Suppressor macrophage treated with lipopolysaccharide for 1 hour (primary cell): ENCODE data around the gene ZBTB33.

Experiments used
- DNase-seq, 3 donors: peaks; one replicate each; pipeline ENCODE4 v3.0.0-alpha.2; 2020 to 2022

The ZBTB33 gene

DNA sequence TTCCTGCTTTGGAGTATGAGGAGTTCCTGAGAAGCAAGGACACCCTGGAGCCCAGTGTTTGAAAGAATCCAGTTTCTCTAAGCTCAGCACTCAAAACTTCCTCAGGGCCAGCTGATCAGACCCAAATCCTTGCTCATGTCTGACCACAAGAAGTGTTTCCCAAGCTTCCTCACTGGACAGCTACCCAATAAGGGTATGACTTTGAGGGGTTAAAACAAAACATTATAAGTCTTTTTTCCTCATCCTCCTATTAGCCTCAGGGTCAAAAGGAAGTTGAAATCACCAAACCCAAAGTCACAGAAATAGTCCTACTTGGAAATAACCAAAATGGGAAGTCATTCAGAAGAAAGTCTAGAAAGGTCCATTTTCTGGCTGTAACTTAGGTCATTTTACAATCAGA lies 13.7 kb downstream of the ZBTB33 start:
- peak; percentile 31 to 65 (median 46) for DNase-seq

DNA sequence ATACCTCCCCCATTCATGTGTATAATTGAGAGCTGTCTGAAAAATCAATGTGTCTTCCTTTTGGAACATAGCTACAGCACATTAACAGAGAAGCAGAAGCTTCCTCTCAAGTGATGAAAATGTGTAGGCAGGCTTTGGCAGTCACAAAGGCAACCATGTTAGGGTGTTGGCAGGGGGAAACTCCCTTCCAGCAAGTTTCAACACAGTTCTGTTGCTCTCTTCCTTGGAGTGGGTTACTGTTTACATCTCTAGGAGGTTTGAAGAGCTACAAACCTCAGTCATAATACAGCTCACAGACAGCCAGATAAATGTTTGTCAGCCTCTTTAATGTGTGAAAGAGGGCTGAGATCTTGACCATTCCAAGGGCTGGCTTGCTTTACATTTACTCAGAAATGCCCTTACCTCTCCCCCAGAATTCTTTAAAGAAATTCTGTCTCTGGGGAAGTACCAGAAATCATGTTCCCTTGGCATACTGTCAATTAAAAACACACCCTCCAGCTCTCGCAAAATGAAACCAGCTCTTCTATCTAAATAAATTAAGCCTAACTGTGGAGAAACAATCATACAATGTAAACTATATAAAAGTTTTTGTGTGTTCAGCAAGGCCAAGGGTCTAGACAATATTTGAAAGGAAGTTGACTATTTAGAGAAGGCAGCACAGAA lies 18.9 kb downstream of the ZBTB33 start:
- DNase-seq, result peak; percentile 67 to 79 (median 75)

DNA sequence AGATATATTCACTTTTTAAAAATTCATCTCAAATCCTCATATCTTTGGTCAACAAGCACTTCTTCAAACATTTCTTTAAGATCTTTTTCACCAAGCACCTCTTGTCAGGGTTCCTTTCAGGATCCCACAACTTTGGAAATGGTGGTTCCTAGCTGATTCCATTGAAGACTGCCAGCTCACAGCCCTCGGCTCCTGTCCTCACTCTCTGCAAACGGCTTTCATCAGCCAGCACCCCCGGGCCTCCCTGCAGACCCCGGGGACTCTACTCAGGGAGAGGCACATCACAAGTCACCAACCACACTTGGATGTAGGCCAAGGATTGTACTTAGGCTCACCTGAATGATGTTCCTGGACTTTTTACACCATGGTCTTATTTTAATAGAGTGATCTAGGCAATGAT lies 20.0 kb downstream of the ZBTB33 start:
- no peak for DNase-seq

DNA sequence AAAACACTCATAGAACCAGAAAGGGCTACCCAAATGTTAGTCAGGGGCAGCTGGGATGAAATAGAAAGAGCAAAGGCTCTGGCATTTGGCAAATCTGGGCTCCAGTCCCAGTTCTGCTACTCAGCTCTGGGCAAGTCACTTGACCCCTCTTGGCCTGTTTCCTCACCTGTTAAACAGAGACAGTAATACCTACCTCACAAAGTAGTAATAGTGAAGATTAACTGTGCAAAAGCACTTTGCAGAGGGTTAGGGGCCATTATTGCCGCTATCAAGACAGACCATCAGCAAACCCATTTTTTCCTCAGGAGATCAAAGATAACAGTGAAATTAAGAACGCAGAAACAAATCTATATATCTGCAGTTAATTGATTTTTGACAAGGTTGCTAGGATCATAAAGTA lies 20.6 kb downstream of the ZBTB33 start:
- DNase-seq, result no peak

DNA sequence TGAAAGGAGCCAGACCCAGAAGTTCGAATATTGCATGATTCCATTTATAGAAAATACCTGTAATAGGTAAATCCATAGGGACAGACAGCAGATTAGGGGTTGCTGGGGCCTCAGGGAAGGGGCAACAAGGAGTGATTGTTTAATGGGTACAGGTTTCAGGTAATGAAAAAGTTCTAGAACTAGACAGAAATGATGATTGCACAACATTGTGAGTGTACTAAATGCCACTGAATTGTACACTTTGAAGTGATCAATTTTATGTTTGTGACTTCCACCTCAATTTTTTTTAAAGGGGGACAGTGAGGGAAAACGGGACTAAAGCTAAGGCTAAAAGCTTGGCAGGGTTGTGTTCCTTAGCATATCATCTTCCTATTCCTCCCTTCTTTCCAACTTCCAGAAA lies 23.5 kb downstream of the ZBTB33 start:
- DNase-seq, result no peak

DNA sequence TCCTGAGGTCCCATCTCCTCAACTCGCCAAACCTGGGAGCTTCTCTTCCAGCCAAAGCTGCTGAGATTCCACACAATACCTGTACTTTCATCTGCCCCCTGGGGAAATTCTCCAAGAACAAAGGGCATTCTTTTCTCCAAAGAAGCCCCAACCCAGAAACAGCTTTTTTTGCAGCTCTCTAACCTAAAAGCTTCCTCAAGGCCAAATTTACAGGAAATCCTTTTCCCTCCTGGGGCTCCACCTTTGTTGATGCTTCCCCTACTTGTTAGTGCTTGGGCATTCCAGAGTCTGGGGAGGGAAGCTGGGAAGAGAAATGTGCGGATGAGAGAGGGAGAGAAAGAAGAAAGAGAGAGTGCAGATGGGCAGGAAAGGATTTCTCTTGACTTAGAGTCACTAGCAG lies 24.3 kb downstream of the ZBTB33 start:
- no peak for DNase-seq

DNA sequence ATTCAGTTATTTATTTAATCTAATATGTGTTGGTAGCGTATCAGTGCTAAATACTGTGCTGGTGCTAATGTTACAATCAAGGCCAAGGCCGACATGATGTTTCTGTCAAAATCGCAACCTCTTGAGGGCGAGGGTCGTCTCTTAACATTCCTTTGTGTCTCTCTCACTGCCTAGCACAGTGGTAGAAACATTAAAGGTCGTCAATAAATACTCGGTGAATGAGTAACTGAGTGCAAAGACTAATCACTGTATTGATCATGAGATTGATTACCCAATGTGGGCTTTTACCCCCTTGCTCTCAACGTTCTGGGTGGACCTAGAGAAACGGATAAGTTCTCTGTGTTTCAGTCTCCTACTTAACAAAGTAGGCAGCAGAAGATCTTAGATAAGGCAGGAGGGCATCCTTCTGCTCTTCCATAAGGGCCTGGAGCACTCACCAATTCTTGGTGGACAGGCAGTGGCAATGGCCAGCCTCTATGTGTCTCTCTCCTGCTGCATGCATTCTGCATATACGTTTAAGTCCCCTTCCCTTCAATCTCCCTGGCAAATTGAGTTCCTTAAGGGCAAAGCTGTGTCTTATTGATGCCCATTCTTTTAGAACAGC lies 30.5 kb downstream of the ZBTB33 start:
- DNase-seq, result no peak

DNA sequence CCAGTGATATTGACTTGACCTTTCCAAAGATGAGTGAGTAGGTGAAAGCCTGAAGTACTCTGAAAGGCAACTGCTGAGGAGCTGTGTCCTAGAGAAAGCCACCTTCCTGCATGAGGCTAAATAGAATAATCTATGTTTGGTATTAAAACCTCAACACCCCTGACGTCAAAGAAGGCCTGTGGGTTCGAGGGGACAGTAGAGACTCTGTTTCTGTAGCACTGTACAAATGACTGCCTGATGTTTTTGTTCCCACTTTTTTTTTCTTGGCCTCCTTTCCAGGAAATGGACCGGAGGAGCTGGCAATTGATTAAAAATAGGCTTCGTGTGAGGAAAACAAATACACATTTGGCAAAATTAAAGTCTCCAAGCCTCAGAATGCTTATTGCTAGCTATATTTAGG lies 31.1 kb downstream of the ZBTB33 start:
- no peak for DNase-seq

DNA sequence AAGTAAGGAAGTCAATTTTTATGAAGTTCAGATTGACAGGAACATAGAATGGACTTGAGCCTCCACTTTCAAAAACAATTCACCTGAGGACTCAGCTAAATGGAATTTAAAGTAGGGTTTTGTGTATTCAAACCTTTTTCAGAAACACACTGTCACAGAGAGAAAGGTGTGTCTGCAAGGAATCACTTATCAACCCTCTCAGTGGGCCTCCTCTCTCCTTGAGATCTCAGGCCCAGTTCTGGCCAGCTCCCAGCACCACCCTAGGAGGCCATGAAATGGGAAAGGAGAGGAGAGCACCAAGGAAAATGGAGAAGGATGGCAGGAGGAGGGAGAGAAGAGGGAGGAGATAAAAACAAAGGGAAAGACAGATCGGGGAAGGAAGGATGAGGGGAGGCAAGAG lies 32.1 kb downstream of the ZBTB33 start:
- DNase-seq, result no peak

DNA sequence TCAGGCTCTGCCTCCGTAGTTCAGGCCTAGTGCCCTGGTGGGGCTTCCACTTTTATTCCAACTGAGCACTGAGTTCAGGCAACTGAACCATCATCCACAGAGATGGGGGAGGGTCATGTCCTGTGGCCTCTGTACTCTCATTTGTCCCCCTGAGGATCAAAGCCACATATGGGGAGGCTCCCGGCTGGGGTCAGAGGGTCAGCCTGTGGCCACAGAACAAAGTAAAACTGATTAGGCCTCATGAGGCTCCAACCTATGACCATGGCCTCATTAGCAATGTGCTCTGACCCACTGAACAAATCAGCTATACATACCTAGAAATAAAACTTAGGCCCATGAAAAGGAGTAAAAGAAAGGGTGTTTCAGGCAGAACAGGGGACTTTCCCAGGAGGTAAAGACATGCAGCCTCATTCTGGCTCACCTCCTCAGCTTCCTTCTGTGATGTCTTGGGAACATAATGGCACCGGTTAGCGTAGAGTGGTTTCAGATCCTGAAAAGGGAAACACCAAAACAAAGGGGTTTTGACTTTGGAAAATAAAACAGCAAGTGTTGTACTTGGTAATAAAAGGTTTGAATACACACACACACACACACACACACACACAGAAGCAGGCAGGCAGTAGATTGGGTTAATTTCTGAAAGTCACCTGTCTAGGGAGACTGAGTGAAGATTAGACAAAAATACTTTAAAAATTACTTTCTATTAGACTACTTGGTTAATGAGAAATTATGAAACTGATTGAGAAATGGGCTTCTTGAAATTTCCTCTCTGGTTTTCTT lies 36.3 kb downstream of the ZBTB33 start:
- DNase-seq, result no peak

DNA sequence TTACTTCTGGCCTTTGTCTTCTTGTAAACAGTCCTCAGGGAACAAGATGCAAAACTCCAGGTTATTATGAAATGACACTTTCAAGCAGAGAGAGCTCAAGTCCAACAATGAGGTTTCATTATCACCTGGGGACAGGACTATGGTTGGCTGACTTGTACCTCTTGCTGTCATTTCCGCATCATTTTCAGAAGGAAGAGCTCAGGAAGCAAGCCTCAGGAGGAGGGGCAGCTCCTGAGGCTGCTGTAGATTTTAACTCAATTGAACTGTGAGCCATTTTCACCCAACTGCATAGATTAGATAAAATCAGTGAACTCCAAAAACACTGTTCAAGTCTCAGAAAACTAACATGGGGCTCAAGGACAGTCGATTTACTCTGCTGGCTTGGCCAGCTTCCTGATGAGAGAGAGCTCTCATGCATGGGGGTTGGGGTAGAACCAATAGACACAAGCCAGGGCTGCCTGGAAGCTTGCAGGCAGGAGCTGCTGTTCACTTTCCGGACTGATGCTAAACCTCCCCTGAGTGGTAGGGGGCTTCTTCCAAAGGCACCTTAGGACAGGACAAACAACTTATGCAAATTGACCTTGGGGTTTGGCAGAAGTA lies 37.0 kb downstream of the ZBTB33 start:
- DNase-seq, result no peak

DNA sequence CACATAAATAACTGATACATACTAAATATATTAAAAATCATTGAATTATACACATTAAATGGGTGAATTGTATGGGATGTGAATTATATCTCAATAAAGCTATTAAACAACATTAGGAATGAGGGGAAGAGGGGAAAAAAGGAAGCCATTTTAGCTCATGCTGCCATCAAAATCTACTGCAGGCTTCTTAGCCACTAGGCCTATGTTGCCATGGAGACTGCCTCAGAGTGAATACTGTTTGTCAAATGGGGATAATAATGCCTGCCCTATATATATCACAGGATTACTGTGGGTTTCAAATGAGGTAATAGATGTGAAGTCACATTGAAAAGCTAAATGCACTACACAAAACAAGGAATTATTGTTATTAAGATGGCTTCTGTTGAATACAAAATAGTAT lies 39.5 kb downstream of the ZBTB33 start:
- DNase-seq, result no peak

DNA sequence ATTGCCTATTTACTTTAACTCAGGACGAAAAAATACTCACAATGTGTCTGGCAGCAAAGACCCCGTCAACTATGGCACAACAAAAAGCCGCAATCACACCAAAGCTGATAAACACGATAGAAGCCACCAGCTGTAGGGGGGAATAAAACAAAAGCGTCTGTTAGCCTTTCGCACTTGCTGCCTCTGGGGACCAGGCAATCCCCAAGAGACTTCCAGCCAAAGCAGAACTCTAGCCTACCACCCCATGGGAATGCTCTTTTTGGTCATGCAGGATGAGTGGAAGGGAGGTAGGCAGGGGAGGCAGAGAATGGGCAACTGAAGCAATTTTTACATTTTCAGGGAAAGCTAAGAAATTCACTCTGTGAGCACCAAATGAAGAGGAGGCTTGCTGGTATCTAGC lies 40.6 kb downstream of the ZBTB33 start:
- no peak for DNase-seq

DNA sequence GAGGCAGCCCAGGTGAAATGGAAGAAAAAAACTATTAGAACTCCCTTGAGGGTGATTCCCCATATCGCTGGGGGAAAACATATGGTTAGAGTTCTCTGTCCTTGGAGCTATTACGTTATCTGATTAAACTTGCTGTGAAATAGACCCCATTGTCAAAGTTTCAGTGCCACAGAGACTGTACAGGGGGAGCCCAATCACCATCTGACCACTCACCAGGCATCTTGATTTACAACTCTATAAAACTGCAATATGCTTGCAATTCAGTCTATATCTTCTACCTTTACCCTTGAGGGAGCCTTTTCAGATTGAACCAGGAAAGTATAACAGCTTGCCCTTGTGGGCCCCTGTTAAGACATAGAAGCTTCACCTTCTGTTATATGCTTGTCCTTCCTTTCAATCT lies 42.4 kb downstream of the ZBTB33 start:
- no peak for DNase-seq

DNA sequence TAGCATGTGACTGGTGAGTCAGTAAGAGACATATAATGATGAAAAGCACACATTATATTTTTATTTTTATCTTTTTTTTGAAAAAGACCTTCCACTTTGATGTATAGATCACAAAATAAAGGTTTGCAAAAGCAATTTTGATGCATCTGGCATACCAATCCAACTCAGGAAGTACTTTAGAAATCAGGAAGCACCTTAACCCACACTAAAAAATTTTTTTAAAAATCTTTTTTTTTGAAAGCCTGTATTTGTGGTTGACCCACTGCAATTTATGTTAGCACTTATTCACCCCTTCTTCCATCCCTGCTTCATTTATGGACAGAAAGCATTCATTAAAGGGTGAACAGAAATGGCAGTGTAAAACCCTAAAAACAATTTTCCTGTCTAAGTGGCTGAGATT lies 44.0 kb downstream of the ZBTB33 start:
- DNase-seq, result no peak

DNA sequence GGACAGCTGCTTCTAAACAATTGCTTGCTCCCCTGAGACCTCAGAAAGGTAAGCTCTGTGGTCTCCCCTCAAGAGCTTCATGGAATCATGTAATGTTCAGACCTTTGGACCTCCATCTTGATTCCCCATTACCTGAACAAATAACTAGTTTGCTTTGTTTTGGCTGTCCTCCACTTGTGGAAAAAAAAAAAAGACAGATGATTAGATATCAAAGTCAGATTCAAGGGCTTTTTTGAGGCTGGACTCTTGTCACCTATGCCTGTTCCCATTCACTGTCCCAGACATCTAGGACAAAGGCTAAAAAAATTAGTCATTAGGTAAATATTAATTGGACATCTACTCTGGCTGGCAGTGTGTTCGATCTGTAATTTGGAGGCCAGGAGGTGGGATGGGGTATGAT lies 47.3 kb downstream of the ZBTB33 start:
- no peak for DNase-seq

DNA sequence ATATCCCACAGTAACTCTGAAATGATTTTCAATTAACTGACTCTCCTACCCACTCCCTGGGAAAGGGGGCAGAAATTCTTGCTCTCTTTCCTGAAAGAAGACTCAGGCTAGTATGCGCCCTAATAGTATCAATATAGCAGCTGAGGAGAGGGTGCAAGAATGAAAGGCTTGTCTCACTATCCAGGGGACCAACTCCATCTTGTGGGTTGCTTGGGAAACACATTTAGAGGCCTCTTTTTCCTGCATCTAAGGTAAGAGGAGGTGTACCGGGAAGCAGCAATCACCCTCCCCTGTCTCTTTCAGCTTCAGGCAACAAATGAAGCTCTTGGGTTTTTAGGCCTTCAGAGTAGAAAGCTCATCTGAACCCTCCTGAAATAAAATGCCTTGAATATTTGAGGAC lies 49.3 kb downstream of the ZBTB33 start:
- DNase-seq, result no peak

DNA sequence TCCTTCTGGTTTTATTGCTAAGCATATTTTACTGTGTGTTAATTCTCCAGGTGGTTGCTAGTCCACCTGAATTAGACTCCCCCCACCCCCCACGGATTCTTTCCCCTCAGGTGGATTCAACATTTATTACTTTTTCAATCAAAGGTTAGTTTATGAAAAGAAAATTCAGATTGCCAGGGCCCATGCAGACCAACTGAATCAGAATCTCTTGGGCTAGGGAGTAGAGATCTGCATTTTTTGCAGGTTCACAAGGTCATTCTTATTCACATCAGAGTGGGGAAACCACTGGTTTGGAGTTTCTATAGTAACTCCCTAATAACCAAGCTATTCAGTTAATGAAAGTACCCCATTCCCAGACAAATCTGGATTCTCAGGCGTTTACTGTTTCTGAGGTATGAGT lies 50.9 kb downstream of the ZBTB33 start:
- DNase-seq, result no peak

DNA sequence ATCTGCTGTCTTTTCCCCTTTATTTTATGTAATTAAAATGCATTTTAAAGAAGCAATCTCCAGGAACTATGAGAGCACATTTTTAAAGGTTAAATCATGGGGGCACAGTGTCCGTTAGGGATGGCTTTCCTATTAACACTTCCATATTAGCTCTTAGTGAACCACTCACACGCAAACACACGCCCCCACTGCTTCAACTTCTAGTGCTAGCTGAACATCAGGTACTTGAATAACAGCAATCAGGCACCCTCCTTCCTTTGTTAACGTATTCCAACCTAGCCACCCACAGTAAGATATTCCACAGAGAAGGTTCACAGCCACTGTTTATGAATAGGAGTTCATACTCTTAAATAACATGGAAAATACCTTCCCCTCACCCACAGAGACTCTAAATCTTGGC lies 51.3 kb downstream of the ZBTB33 start:
- no peak for DNase-seq

DNA sequence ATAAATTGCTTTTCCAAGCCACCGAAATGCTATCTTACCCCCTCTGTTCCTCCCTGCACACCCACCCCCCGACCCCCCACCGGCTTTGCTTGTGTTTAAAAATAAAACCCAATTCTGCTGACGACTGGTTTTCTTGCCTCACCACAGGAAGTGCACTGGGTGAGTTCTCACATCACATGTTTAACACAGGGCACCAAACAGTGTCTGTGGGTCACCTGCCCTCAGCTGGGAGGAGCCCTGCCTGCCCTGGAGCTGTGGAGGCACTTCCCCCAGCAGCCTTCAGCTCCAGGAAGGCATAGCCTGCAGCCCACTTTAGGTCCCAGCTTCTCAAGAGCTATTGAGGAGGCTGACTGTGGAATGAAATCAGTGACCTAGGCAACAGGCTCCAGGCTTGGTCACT lies 51.8 kb downstream of the ZBTB33 start:
- DNase-seq, result peak in 1 of 3 donors; percentile 50

DNA sequence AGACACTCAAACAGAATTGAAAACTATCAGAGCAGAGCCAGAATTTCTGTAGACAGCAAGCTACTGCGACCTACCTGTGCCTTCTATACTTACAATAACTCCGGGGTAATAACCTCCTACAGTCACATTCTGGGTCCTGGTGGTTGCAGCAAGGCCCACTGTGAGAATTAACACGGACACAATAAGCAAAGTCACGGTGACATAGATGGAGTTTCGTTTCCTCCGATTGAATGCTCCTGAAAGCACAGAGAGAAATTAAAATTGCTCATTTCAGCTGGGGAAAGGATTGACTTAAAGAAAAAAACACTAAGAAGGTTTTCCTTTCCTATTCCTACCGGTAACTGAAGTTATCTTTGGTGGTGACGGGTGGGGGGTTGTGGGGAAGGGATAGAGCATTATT lies 53.6 kb downstream of the ZBTB33 start:
- DNase-seq, result peak; percentile 41 to 68 (median 48)

DNA sequence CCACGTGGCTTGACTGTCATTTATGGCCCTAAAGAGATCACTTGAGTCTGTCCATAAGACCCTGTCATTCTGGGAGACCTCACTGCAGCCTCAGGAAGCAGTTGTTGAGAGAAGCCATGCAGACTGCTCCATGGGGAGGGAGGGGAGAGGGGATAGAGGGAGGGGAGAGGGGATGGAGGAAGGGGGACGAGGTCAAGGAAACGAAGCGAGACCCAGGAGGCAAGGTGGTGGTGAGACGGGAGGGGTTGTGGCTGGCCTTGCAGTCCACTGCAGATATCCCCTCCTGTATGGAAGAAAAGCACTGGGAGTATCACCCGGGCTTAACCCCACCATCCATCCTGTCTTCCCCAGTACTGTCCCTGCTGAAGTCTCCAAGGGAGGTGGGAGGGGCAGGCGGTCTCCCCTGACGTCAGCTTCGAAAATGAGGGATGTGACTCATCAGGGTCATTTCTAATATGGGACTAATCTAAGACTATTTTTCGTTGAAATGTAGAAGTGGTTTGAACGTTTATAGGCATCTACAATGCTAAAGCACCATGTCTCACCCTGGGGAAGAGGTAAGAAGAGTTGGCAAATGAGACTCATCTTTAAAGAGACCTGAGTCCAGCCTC lies 55.0 kb downstream of the ZBTB33 start:
- DNase-seq, result peak; percentile 58 to 68 (median 67)

DNA sequence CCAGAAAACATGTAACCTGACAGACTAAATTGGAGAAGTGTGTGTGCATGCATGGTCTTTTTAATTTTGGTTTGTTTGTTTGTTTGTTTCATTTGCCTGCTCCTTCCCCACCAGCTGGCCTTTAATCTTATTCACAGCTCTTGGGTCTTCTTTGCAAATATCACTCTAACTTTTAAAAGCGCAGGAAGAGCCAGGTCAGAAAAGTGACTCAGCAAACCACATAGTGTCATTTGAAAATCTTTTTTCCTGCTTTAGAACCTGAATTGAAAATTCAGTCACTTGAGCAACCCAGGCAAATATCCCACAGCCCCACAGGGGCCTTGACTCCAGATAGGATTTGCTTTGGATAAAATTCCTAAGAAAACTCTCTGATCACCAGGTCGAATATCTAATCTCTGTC lies 56.0 kb downstream of the ZBTB33 start:
- no peak for DNase-seq
